ENCODE results near the gene CCSER2.
"Not testable (repeated sequence)": the region's sequence is repeated elsewhere in the genome, so short reads cannot be mapped to it uniquely, and the experiment has no call there.

Gene CCSER2

GRCh38 chr10:84312816-84313215 is 15.6 kb upstream of the CCSER2 start:
- no peak for FAIRE-seq
- DNase-seq (ENCODE audit: insufficient read length, low spot score): no peak

DNA sequence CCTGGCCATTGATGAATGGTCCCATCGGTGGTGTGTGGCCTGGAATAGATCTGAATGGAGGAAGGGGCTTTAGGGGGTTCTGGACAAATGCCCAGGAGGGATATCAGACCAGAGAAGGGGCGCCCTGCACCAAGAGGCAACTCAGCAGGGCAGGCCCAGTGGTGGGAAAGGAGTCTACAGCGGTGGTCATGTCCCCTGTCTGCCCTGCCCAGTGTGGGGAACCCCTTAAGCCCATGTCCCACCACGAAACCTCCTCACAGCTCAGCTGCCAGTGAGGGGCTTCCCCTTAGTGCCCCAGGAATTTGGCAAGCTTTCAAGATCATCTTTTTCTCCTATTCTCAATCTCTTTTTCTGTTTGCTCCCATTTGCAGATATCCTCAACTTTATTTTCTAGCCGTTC is 14.1 kb upstream of the CCSER2 start:
- FAIRE-seq (no peak), DNase-seq (ENCODE audit: insufficient read length, low spot score) (no peak)

GRCh38 chr10:84317174-84317573 is 11.2 kb upstream of the CCSER2 start:
- DNase-seq (ENCODE audit: insufficient read length, low spot score) (no peak), FAIRE-seq (no peak)

- no peak for FAIRE-seq
- no peak for DNase-seq (ENCODE audit: insufficient read length, low spot score)
Measured at GRCh38 chr10:84321902-84322301, 6.5 kb upstream of the CCSER2 start.

- not testable (repeated sequence) for FAIRE-seq; DNase-seq (ENCODE audit: insufficient read length, low spot score)
Measured at GRCh38 chr10:84323566-84323965, 4.8 kb upstream of the CCSER2 start.

GRCh38 chr10:84326995-84327394 is 1.4 kb upstream of the CCSER2 start:
- DNase-seq (ENCODE audit: insufficient read length, low spot score); FAIRE-seq: not testable (repeated sequence)

- FAIRE-seq (peak; percentile 86), DNase-seq (ENCODE audit: insufficient read length, low spot score) (no peak)
Measured at GRCh38 chr10:84329196-84329611, 815 bp downstream of the CCSER2 start.

GRCh38 chr10:84329986-84330651 is 1.7 kb downstream of the CCSER2 start:
- DNase-seq (ENCODE audit: insufficient read length, low spot score) (peak; percentile 35), FAIRE-seq (peak; percentile 93)

- no peak for DNase-seq (ENCODE audit: insufficient read length, low spot score)
Measured at GRCh38 chr10:84331091-84331490, 2.7 kb downstream of the CCSER2 start.

DNA sequence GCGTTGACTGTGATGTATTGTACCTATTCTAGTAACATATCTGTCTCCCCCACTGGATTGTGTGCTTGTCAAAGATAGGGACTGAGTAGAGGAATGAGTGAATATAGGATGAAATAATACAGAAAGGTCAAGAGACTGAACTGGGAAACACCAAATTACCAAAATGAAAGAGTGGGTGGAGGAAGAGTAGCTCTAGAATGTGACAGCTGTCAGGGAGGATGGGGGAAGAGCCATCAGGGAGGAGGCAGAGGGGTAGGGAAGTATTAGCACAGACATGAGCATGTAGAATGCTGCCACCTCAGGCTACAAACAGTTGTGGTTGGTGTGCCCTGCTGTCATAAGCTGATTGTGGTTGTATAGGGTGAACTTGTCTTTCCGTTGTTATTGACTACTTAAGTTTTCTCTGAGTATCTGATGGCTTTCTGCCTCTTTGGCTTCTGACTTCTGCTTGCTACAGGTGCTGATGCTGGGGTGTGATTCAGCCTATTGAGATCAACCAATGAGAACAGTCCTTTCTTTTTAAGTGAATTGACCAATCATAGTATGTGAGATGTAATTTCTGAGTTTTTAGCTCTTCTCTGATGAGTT is 5.6 kb downstream of the CCSER2 start:
- peak; percentile 70 for FAIRE-seq
- DNase-seq (ENCODE audit: insufficient read length, low spot score): no peak

More at GRCh38 chr10:84331091-84331490, 2.7 kb downstream of the CCSER2 start:
- no peak for FAIRE-seq

- no peak for DNase-seq (ENCODE audit: insufficient read length, low spot score)
- no peak for FAIRE-seq
Measured at GRCh38 chr10:84334811-84335210, 6.4 kb downstream of the CCSER2 start.

GRCh38 chr10:84335516-84335915 is 7.1 kb downstream of the CCSER2 start:
- FAIRE-seq: no peak
- no peak for DNase-seq (ENCODE audit: insufficient read length, low spot score)

DNA sequence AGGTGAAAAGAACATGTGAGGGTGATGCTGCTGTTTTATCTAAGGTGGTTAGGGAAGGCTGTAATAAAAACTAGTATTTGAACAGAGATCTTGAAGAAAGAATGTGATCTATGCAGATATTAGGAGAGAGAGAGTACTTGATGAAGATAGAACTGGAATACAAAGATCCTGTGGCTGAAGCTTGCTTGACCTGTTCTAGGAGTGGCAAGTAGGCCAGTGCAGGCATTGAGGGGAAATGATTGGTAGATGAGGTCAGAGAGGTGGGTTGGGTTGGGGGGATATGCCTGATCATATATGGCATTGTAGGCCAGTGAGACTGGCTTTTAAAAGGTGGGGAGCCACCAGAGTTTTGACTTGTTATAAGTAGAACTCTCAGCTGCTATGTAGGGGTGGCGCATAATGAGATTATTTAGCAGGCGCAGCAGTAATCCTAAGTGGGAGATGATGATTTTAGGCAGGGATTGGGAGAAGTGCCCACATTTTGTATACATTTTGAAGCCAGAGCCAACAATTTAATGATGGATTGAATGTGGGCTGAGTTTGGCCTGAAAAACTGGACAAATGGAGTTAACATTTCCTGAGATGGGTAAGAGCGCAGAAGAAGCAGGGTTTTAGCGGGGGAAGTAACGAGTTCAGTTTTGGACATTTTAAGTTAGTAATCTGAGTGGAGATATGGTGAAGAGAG is 8.2 kb downstream of the CCSER2 start:
- FAIRE-seq: no peak
- DNase-seq (ENCODE audit: insufficient read length, low spot score): no peak

DNA sequence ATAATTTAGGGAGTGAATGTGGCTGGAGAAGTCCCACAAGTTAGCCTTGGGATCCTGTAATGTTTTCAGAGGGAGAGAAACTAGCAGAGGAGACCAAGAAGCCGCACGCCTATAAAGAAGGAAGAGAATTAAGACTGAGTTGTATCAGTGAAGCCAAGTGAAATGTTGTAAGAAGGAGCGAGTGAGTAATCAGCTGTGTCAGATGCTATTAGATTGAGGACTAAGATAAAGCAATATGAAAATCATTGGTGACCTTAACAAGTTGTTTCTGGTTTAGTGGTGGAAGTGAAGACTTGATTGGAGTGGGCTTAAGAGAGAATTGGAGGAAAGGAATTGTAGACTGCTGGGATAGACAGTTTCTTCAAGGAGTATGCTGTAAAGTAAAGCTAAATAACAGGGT is 8.8 kb downstream of the CCSER2 start:
- DNase-seq (ENCODE audit: insufficient read length, low spot score): no peak
- no peak for FAIRE-seq

GRCh38 chr10:84339025-84339424 is 10.6 kb downstream of the CCSER2 start:
- FAIRE-seq (no peak), DNase-seq (ENCODE audit: insufficient read length, low spot score) (no peak)

DNA sequence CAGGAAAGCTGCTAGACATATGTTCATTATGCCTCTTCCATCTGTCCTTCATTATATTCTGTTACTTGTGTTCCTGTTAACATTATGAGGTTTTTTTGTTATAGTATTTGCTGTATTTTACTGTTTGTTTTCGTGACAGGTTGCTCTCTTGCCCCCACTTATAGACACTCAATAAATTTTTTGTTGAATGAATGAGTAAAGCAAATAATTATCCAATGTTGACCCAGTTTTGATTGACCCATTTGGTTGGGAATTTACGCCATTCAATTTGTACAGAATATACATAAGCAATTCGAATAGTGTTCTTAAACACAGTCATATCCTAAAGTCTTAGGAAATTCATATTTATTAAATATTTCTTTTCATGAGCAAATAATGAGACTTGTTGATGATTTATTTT is 11.8 kb downstream of the CCSER2 start:
- FAIRE-seq (no peak), DNase-seq (ENCODE audit: insufficient read length, low spot score) (no peak)

GRCh38 chr10:84340632-84341537 is 12.5 kb downstream of the CCSER2 start:
- DNase-seq (ENCODE audit: insufficient read length, low spot score) (no peak), FAIRE-seq (no peak)

- no peak for DNase-seq (ENCODE audit: insufficient read length, low spot score)
Measured at GRCh38 chr10:84341538-84341856, 13.1 kb downstream of the CCSER2 start.

GRCh38 chr10:84341983-84342382 is 13.6 kb downstream of the CCSER2 start:
- FAIRE-seq (no peak), DNase-seq (ENCODE audit: insufficient read length, low spot score) (no peak)

More at GRCh38 chr10:84341538-84341856, 13.1 kb downstream of the CCSER2 start:
- FAIRE-seq: no peak

- FAIRE-seq: no peak
- no peak for DNase-seq (ENCODE audit: insufficient read length, low spot score)
Measured at GRCh38 chr10:84342584-84342983, 14.2 kb downstream of the CCSER2 start.

GRCh38 chr10:84343831-84344230 is 15.4 kb downstream of the CCSER2 start:
- DNase-seq (ENCODE audit: insufficient read length, low spot score) (no peak), FAIRE-seq (no peak)
